ENCODE results near the gene ZNF765.
A peak's percentile ranks its signal among the peaks of the same experiment; 100 is the strongest.

DNA sequence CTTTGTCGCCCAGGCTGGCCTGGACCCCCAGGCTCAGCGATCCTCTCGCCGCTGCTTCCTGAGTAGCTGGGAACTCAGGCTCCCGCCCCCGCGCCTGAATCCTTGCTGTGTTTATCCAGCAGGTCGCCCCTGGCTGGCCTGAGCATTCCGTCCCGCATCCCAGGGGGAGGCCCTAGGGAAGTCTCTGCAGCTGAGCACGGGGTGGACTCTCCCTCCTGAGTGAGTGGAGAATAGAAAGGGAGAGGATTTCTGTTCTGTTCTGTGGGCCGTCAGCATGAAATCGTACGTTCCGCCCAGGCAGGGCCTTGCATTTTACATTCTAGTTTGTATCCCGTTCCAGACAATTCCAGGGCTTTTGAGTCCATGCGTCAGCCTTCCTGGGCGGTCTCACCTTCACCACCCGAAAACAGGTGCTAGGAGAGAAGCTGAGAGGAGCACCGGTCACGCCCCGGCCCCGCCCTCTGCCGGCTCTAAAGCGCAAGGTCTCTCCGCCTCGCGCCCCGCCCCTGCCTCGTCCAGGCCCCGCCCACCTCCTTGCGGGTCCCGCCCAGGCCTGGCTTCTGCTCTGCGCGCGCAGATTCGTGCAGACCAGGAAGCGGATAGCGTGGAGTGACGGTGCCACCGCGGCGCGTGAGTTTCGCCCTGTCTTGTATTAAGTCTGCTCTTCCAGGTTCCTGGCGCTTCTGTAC lies 36.6 kb downstream of the ZNF765 start, which contains the start of gene ZNF761:
- TF ChIP-seq, protein P1, sequence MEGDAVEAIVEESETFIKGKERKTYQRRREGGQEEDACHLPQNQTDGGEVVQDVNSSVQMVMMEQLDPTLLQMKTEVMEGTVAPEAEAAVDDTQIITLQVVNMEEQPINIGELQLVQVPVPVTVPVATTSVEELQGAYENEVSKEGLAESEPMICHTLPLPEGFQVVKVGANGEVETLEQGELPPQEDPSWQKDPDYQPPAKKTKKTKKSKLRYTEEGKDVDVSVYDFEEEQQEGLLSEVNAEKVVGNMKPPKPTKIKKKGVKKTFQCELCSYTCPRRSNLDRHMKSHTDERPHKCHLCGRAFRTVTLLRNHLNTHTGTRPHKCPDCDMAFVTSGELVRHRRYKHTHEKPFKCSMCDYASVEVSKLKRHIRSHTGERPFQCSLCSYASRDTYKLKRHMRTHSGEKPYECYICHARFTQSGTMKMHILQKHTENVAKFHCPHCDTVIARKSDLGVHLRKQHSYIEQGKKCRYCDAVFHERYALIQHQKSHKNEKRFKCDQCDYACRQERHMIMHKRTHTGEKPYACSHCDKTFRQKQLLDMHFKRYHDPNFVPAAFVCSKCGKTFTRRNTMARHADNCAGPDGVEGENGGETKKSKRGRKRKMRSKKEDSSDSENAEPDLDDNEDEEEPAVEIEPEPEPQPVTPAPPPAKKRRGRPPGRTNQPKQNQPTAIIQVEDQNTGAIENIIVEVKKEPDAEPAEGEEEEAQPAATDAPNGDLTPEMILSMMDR (IDR thresholded peaks at IDR 0.05; ENCODE audit: extremely low read depth in 1 of 2, insufficient read depth in 1 of 2, low read depth in 1 of 2, low read length in 2 of 2): peak in 1 of 2 donors; percentile 59
- no peak for TF ChIP-seq JUN (IDR thresholded peaks at IDR 0.05; ENCODE audit: borderline replicate concordance, insufficient read depth, insufficient read length, low read depth)
